NB4 (cell line): ENCODE results near the gene ALKBH6.
A peak's percentile ranks its signal among the peaks of the same experiment; 100 is the strongest.

ENCODE experiments used
- DNase-seq: peaks from one replicate; pipeline ENCODE4 v3.0.0; 2010; ENCODE audit warnings: low read depth
- H3K4me3 ChIP-seq: one replicate; pipeline ENCODE4 v1.5.1; 2011; ENCODE audit warnings: mild to moderate bottlenecking, low read depth, low read length, moderate library complexity
- CTCF ChIP-seq: IDR thresholded peaks from one replicate; pipeline ENCODE4 v1.5.1; 2012; ENCODE audit warnings: low read depth, low read length
- MYC ChIP-seq: IDR thresholded peaks from 2 replicates; pipeline ENCODE4 v1.6.1; 2011; ENCODE audit warnings: low read depth, low read length
- POLR2A ChIP-seq: IDR thresholded peaks from 2 replicates; pipeline ENCODE4 v1.6.1; 2011; ENCODE audit warnings: mild to moderate bottlenecking; ENCODE audit not compliant: insufficient read length; ENCODE audit errors: extremely low read depth
- TF ChIP-seq, protein P1 (sequence below): IDR thresholded peaks from 2 replicates; pipeline ENCODE4 v1.6.1; 2011; ENCODE audit warnings: low read depth, low read length

The ALKBH6 gene

DNA sequence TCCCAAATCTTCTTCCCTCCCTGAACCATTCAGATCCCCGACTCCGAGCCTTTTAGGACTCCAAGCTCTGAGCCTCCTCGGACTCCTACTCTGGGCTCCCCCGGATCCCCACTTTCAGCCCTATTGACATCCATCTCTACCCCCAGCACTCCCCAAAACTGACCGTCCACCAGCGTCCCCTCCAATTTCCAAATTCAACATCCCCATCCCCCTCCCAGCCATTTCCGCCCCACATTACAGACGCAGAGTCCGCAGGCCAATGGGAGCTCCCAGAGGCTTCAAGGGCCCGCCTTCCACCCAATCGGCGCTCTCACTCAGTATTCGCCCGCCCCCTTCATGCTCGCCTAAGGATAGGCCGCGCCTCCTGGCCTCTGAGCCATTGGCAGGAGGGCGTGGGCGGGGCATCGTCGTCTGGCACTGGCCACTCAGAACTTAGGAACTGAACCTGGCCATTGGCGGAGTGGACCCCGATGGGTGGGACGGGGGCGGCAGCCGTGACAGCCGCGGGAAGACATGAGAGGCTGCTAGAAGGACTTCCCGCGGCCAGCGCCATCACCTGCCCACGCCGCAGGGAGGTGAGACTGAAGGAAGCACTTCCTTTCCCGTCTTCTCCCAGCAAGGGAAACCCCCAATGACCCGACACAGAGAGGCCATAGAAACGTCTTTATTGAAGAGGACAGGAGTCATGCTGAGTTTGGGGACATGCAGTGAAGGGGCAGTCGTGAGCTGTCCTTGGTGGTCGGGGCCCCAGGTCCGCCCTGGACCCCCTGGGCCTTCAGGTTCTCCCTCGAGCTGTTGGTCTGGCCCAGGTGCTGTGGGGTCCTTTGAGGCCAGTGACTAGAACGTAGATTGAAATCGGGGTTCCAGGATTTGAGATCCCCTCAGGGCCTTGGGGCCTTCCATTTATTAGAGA is at the start of gene ALKBH6:
Gene ALKBH6, minus strand, starts transcription at position 202 of the 913 bp plus-strand sequence. CDS start 816 bp downstream, outside the sequence.
- H3K4me3 ChIP-seq: peak within 1 kb of the TSS; percentile 76
- TF ChIP-seq, protein P1, sequence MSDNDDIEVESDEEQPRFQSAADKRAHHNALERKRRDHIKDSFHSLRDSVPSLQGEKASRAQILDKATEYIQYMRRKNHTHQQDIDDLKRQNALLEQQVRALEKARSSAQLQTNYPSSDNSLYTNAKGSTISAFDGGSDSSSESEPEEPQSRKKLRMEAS: 0 out of 2 replicates have a peak, but pooled peaks have one; percentile 36
- 0 out of 2 replicates have a peak, but pooled peaks have one; percentile 53 for TF ChIP-seq MYC
- TF ChIP-seq CTCF: no peak
- peak; percentile 97 for DNase-seq

DNA sequence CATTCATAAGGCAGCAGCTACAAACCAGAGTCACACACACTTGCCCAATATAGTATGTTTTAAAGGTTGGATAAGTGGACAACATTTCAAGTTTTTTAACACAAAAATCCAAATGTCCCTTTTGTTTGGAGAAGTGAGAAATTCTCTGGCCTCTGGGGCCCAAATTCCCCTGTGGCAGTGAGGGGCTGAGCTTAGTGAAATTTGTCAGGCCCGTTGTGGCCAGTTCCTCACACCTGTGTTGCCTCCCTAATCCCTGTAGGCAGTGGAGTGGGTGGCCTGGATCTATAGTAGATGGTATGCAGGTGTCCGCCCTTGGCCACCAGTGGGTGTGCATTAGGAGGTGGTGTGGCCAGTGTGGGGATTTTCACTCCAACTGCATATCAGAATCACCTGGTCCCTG is 47.4 kb upstream of the ALKBH6 start:
- DNase-seq: no peak
- no peak overlapping the region for H3K4me3 ChIP-seq
- TF ChIP-seq POLR2A (no peak), MYC (no peak), CTCF (no peak)
- TF ChIP-seq, protein P1: no peak

DNA sequence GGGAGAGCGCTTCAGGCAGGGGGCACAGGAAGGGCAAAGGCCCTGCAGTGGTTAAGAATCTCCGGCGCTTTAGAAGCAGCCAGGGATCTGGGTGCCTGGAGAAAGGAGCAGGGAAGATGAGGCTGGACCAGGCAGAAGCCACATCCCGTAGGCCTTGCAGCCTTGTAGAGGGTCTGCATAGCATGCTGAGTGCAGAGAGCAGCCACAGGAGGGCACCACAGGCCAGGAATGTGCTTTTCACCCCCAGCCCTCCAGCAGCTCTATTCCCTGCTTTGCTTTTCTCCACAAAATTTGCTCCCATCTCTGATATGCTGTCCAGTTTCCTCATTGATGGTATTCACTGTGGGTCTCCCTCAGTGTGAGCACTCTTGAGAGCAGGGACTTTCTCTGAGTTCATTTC is 46.4 kb upstream of the ALKBH6 start:
- no peak overlapping the region for H3K4me3 ChIP-seq
- DNase-seq: peak; percentile 30
- TF ChIP-seq POLR2A: no peak
- TF ChIP-seq CTCF: peak; percentile 38

- H3K4me3 ChIP-seq: no peak overlapping the region
- TF ChIP-seq MYC: no peak
- TF ChIP-seq CTCF: no peak
- no peak for TF ChIP-seq POLR2A
- TF ChIP-seq, protein P1: no peak
- DNase-seq: no peak
Observed at GRCh38 chr19:36059180-36059910, 45.3 kb upstream of the ALKBH6 start.

GRCh38 chr19:36058481-36059179 is 44.6 kb upstream of the ALKBH6 start:
- no peak for DNase-seq
- no peak overlapping the region for H3K4me3 ChIP-seq
- TF ChIP-seq, protein P1: no peak
- TF ChIP-seq CTCF (no peak), POLR2A (no peak), MYC (no peak)
